HG02610 (cell line): ENCODE results near the gene ARL2.
"Not testable (repeated sequence)": the region's sequence is repeated elsewhere in the genome, so short reads cannot be mapped to it uniquely, and the experiment has no call there.

Source experiments
- ATAC-seq: cut with Tn5 transposase; IDR thresholded peaks from one replicate; pipeline ENCODE4 v1.9.1; 2021; ENCODE audit warnings: mild to moderate bottlenecking, moderate library complexity; ENCODE audit not compliant: unreplicated experiment

Gene ARL2

DNA sequence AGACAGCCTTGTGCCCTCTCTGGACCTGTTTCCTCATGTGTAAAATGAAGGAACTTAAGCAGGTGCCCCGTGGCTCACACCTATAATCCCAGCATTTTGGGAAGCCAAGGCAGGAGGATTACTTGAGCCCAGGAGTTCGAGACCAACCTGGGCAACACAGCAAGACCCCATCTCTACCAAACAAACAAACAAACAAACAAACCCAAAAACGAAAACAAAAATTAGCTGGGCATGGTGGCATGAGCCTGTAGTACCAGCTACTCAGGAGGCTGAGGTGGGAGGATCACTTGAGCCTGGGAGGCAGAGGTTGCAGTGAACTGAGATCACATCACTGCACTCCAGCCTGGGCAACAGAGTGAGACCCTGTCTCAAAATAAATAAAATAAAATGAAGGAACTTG lies 10.0 kb upstream of the ARL2 start:
- ATAC-seq = not testable (repeated sequence)

- ATAC-seq = no peak
These were observed 5.9 kb upstream of the ARL2 start for GRCh38 chr11:65008016-65008415.

GRCh38 chr11:65008873-65009272 lies 5.1 kb upstream of the ARL2 start:
- no peak for ATAC-seq

GRCh38 chr11:65013130-65013887 lies 651 bp upstream of the ARL2 start:
- ATAC-seq = peak; percentile 65

DNA sequence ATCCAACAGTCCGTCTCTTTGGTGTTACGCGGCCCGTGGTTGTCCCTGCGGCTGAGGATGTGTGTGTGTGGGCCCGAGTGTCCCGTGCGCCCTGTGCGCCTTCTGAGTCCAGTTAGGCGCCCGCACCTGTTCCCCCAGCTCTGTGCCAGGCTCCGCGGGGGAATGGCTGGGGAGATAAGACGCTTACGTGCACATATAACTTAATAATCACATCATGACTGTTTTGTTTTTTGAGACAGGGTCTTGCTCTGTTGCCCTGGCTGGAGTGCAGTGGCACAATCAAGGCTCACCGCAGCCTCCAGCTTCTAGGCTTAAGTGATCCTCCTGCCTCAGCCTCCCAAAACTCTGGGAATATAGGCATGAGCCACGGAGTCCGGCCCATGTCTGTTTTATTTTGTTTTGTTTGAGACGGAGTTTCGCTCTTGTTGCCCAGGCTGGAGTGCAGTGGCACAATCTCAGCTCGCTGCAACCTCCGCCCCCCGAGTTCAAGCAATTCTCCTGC lies 817 bp downstream of the ARL2 start:
- no peak for ATAC-seq

DNA sequence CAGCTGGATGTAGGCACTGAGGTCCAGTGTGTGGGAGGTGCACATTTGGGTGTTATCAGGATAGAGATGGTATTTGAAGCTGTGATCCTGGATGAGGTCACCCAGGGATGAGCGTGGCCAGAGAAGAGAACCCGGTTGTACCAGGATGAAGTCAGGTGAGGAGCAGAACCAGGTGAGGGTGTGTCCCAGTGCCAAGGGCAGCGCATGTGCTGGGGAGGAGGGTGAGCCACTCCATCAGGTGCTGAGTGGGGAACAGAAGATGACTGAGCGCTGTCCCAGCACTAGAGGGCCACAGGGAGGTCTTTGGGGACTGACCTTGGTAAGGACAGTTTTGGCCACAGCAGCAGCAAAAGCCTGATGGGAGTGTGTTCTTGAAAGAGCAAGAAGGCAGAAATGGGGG lies 2.7 kb downstream of the ARL2 start:
- ATAC-seq = no peak

DNA sequence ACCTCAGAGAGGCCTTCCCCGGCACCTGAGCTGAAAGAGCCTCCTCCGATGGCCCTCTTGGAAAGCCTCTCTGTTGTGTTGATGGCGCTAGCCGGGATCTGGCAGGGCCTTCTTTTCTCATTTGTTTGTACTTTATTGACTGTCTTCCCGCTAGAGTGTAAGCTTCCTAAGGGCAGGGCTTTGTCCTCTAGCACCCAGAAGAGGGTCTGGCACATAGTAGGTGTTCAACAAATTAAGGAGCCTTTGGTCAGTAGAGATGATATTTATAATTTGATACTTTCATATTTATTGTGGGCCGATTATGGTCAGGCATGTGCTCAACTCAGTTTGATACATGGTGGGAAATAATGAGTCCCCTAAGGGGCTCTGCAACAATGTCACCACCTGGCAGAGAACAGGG lies 4.0 kb downstream of the ARL2 start:
- ATAC-seq = no peak

DNA sequence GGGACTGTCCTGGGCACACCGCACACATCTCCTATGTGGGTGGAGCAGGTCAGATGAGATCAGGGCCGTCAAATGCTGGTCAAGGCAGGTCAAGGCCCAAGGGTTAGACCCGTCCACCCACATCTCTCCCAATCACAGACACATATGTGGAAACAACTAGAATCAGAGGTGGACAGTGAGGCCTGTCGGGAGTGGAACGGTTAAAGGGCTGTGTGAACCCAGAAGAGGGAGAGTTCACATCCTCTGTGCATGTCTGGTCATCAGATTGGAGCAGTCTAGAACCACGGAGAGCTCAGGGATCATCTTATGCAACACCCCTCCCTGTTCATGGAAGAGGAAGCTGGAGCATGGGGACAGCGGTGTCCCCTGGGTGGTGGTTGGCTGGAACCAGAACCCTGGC lies 5.9 kb downstream of the ARL2 start:
- ATAC-seq = no peak

DNA sequence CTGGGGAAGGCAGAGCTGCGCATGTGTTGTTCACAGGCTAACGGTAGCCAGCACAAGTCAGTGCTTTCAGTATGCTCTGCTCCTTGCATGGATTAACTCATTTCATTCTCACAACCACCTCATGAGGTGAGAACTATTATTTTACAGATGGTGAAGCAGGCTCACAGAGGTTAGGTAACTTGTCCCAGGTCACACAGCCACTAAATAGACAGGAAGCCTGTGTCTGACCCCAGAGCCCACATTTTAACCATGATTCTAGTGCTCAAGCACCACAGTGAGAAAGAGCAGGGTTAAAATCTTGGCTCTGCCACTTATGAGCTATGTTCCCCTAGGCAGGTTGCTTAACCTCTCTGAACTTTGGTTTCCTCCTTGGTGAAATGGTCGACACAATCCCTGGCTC lies 7.0 kb downstream of the ARL2 start:
- no peak for ATAC-seq

DNA sequence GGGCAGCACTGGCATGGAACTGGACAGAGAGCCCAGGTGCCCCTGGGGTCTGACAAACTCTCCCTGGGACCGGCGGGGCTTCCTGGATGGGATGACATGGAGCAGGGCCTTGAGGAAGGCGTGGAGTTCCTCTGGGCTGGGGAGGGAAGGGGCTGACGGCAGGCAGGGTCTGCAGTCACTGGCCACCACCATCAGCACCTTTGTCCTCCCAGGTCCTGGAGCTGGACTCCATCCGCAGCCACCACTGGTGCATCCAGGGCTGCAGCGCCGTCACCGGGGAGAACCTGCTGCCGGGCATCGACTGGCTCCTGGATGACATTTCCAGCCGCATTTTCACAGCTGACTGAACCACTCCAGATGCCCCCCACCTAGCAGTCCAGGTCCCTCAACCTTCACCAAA lies 7.5 kb downstream of the ARL2 start:
- ATAC-seq = no peak

DNA sequence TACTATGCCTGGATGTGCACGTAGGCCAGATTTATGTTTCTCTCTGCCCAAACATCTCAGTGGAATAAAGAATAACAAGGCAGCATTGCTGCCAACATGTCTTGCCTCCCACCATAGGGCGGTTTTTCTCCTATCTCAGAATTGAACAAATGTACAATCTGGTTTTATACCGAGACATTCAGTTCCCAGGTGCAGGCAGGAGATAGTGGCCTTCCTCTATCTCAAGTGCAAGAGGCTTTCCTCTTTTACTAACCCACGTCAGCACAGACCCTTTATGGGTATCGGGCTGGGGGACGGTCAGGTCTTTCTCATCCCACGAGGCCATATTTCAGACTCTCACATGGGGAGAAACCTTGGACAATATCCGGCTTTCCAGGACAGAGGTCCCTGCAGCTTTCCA lies 9.5 kb downstream of the ARL2 start:
- ATAC-seq = not testable (repeated sequence)

DNA sequence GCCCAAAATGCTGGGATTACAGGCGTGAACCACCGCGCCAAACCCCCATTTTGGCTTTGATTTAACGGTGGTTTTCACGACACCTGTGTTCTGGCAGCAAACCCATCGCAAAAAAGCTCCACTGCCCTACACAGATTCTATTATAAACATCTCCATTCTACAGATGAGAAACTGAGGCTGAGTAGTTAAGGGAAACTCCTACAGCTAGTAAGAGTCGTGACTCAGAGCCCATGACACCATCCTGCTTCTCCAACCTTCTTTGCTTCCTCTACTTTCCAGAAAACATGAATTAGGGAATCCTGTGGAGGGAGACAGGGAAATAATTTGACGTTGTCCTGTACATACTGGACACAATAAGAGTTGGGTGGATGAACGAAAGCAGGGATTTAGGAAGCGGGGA lies 12.8 kb downstream of the ARL2 start:
- ATAC-seq = no peak

GRCh38 chr11:65027213-65028067 lies 13.5 kb downstream of the ARL2 start, which contains the start of gene SNX15:
SNX15 (plus strand) TSS chr11:65027439; CDS start chr11:65027538, 99 bp downstream.
- peak; percentile 85 for ATAC-seq

GRCh38 chr11:65032216-65032615 lies 18.3 kb downstream of the ARL2 start:
- no peak for ATAC-seq

DNA sequence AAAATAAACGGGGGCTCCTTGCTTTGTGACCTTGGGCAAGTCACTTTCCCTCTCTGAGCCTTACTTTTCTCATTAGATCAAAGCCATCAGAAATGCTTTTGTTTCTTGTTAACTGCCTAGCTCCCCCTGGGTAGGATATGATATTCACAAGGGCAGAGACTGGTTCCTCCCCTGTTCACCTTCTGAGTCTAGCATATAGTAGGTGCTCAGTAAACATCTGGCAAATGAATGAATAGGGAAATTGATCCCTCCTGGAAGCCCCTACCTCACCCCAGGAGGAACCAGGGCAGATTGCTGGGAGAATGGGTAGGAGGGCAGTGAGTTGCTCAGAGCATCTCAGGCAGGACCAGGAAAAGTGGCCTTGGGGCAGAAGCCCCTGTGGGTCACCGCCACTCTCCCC lies 20.5 kb downstream of the ARL2 start:
- no peak for ATAC-seq

DNA sequence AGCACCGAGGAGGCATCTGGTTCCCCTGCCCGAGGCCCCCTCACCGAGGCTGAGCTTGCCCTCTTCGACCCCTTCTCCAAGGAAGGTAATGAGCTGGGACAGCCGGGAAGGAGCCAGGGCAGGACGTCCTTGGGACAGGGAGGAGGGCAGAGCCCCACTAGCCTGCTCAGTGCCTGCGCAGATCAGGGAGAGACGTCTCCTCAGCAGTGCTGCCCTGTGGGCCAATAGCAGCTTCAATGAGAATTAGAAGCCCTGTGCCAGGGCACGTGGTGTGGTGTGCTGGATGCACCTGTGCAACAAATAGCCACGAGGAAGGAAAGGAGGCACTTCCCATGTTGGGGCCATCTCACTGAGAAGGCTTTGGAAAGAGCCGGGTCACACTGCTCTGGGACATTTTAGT lies 21.6 kb downstream of the ARL2 start:
- no peak for ATAC-seq

DNA sequence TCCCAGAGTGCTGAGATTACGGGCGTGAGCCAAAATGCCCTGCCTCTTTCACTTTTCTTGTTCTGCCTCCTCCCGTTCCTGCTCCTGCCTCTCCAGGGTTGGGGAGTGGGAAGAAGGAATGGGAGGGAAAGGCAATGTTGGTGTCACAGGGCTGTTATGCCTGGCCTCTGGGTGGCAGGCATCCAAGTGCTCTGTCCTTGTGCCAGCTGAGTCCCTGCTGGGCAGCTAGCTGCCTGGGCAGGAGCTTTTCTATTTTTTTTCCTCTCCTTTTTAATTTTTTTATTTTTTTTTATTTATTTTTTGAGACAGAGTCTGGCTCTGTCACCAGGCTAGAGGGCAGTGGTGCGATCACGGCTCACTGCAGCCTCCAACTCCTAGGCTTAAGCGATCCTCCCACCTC lies 23.0 kb downstream of the ARL2 start:
- ATAC-seq = no peak

GRCh38 chr11:65040520-65040846 lies 26.5 kb downstream of the ARL2 start:
- ATAC-seq = no peak

GRCh38 chr11:65040847-65041622 lies 27.1 kb downstream of the ARL2 start, which contains the start of gene SAC3D1:
SAC3D1 (plus strand) TSS chr11:65041210; CDS start chr11:65041293, 83 bp downstream.
- peak; percentile 81 for ATAC-seq

DNA sequence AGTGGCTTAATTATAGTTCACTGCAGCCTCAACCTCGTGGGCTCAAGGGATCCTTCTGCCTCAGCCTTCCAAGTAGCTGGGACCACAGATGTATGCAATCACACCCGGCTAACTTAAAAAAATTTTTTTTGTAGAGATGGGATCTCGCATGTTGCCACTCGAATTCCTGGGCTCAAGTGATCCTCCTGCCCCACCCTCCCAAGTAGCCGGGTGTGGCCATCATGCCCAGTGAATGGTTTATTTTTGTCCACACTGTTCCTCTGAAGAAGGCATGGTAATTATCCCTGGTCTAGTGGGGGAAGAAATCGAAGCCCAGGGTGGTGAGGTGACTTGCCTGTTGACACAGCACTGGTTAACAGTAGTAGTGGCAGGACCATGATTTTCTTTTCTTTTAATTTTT lies 28.9 kb downstream of the ARL2 start:
- ATAC-seq = no peak

DNA sequence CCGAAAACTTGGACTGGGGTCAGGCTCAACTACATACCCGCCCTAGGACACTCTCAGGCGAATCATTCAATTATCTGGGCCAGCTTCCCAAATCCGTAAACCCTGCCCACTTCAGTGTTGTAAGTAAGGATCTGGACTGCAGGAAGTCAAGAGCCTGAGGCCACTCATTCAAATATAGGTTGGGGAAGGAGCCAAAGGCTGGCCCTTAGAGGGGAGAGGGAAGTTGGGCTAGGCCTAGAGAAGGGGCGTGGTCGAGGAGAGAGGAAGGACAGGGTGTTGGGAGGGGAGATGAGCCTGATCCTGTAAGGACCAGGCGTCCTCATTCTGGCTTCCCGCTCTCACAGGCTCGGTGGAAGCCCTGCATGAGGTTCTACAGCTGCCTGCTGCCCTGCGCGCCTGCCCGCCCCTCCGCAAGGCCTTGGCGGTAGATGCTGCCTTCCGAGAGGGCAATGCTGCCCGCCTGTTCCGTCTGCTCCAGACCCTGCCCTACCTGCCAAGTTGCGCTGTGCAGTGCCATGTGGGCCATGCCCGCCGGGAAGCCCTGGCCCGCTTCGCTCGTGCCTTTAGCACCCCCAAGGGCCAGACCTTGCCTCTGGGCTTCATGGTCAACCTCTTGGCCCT lies 30.0 kb downstream of the ARL2 start:
- ATAC-seq = no peak
